Thyroid gland (tissue), 4 donors: ENCODE measurements around the gene CNDP2.

Experiments used
- CTCF ChIP-seq, 6 experiments: fragments of 200-600 bp in 3 of 6; fragments of 450-650 bp in 3 of 6; sonication (generic) in 3 of 6; IDR thresholded peaks; one replicate each; pipeline ENCODE4 v1.5.1; 2016 to 2019; ENCODE audit warnings: antibody characterized with exemption in 6 of 6, mild to moderate bottlenecking in 2 of 6, inconsistent platforms in 1 of 6, moderate library complexity in 1 of 6
- POLR2A ChIP-seq, 2 donors: fragments of 450-650 bp; IDR thresholded peaks; one replicate each; pipeline ENCODE4 v1.6.1; 2017; ENCODE audit warnings: antibody characterized with exemption in 2 of 2, mild to moderate bottlenecking in 2 of 2, moderate library complexity in 1 of 2

DNA sequence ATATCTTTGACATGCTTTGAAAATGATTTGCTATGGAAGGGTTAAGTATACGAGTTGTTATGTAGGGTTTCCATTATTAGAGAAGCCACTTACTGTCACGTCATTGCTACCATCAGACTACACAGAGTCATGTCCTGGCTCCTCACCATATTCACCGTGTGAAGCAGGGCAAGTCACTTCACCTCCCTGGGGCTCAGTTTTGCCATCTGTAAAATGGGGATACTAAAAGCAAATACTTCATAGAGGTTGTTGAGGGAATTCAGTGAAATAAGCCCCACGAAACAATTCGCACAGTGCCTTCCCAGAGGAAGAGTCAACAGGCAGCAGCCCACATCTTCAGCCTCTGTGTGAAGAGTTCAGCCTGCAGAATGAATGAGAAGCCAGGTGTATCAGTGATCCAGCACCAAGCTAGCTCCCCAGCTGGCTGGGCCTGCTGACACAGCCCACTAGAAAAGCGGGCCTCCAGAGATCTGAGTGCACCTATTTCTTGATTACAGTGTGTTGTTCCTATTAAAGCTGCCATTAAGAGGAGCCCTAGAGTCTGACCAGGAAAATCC lies 42.4 kb upstream of the CNDP2 start:
- TF ChIP-seq POLR2A (IDR thresholded peaks at IDR 0.05), result no peak
- TF ChIP-seq CTCF (IDR thresholded peaks at IDR 0.05), result no peak
